Uterus (tissue), 4 donors: Measurements from ENCODE around the gene RAB7A. TPM values are rescaled to one million over a fixed set of nuclear protein-coding genes. Genes with fewer than 3 reads are reported as not detected.
A peak's percentile ranks its signal among the peaks of the same experiment; 100 is the strongest.

Source experiments
- DNase-seq, 2 donors: peaks; one replicate each; pipeline ENCODE4 v3.0.0-alpha.2; 2019 to 2020
- H3K27ac ChIP-seq, 2 donors: fragments of 200-600 bp; sonication (generic); 1 replicate in 1 of 2; 2 replicates in 1 of 2; pipeline ENCODE4 v1.5.1; 2016 to 2018
- H3K27me3 ChIP-seq, 2 donors: fragments of 200-600 bp; sonication (generic); one replicate each; pipeline ENCODE4 v1.5.1; 2018 to 2019; ENCODE audit warnings: control low read depth in 1 of 2
- H3K36me3 ChIP-seq, 2 donors: fragments of 200-600 bp; sonication (generic); one replicate each; pipeline ENCODE4 v1.5.1; 2019; ENCODE audit warnings: control low read depth in 1 of 2
- H3K4me1 ChIP-seq, 2 donors: fragments of 200-600 bp; sonication (generic); one replicate each; pipeline ENCODE4 v1.5.1; 2018 to 2019; ENCODE audit warnings: control low read depth in 1 of 2
- H3K4me3 ChIP-seq, 2 donors: fragments of 200-600 bp; sonication (generic); 1 replicate in 1 of 2; 2 replicates in 1 of 2; pipeline ENCODE4 v1.5.1; 2018 to 2019; ENCODE audit warnings: mild to moderate bottlenecking in 1 of 2
- H3K9me3 ChIP-seq, 2 donors: fragments of 200-600 bp; sonication (generic); one replicate each; pipeline ENCODE4 v1.5.1; 2019; ENCODE audit warnings: control low read depth in 1 of 2
- CTCF ChIP-seq, 4 experiments: fragments of 200-600 bp in 2 of 4; fragments of 450-650 bp in 2 of 4; sonication (generic) in 2 of 4; IDR thresholded peaks; one replicate each; pipeline ENCODE4 v1.5.1; 2016 to 2019; ENCODE audit warnings: antibody characterized with exemption in 4 of 4, mild to moderate bottlenecking in 2 of 4, moderate library complexity in 1 of 4
- POLR2A ChIP-seq, 2 donors: fragments of 450-650 bp; IDR thresholded peaks; one replicate each; pipeline ENCODE4 v1.6.1; 2016; ENCODE audit warnings: antibody characterized with exemption in 2 of 2, mild to moderate bottlenecking in 1 of 2, moderate library complexity in 1 of 2
- intact Hi-C: fragments of 100-400 bp; cut with DNase I; formaldehyde crosslinking; loops from one replicate; pipeline ENCODE4 v1.15.1; 2023; ENCODE audit warnings: low total_unique reads
- total RNA-seq, 4 donors: library from RNA; depleted of rRNA in 3 of 4; stranded (reverse); fragments of >200 nt in 3 of 4; gene quantifications; one replicate each; pipeline versions ENCODE4 v1.1.0 to v1.2.4, GENCODE V29; 2014 to 2023
- donor health status: DM: yes; HTN: yes; CAD: no.

RAB7A gene
- total RNA-seq, 4 donors from 2014 or later, result 32.8 to 224 (median 70.6) TPM

- no peak overlapping the region for H3K27ac ChIP-seq
- no peak for DNase-seq
- TF ChIP-seq CTCF (IDR thresholded peaks at IDR 0.05) (no peak), POLR2A (IDR thresholded peaks at IDR 0.05) (no peak)
- intact Hi-C loops, result no loop called here
- H3K9me3 ChIP-seq, result no peaks in the 10 kb centered on the region
- no peak overlapping the region for H3K4me3 ChIP-seq
- no peaks in the 10 kb centered on the region for H3K36me3 ChIP-seq
- H3K4me1 ChIP-seq, result peaks cover 3 to 7% of the 10 kb centered on the region in 2 donors
- no peaks in the 10 kb centered on the region for H3K27me3 ChIP-seq
Measured at GRCh38 chr3:128781164-128781563, 55.2 kb downstream of the RAB7A start.

- DNase-seq, result no peak
- Histone ChIP-seq H3K27me3 (no peaks in the 10 kb centered on the region), H3K9me3 (no peaks in the 10 kb centered on the region), H3K4me1 (peaks cover 0 to 10% of the 10 kb centered on the region in 2 donors), H3K27ac (no peak overlapping the region), H3K36me3 (no peaks in the 10 kb centered on the region), H3K4me3 (no peak overlapping the region)
- intact Hi-C loops, result no loop called here
- TF ChIP-seq CTCF (IDR thresholded peaks at IDR 0.05) (no peak), POLR2A (IDR thresholded peaks at IDR 0.05) (no peak)
Measured at GRCh38 chr3:128782282-128783146, 56.5 kb downstream of the RAB7A start.

- no peak for DNase-seq
- Histone ChIP-seq H3K4me3 (no peak overlapping the region), H3K4me1 (peaks cover 0 to 10% of the 10 kb centered on the region in 2 donors), H3K9me3 (no peaks in the 10 kb centered on the region), H3K27ac (no peak overlapping the region), H3K36me3 (no peaks in the 10 kb centered on the region), H3K27me3 (no peaks in the 10 kb centered on the region)
- TF ChIP-seq CTCF (IDR thresholded peaks at IDR 0.05) (no peak), POLR2A (IDR thresholded peaks at IDR 0.05) (no peak)
- intact Hi-C loops, result no loop called here
Measured at GRCh38 chr3:128783774-128784173, 57.8 kb downstream of the RAB7A start.

- Histone ChIP-seq H3K27me3 (no peaks in the 10 kb centered on the region), H3K9me3 (no peaks in the 10 kb centered on the region), H3K4me1 (peaks cover 0 to 10% of the 10 kb centered on the region in 2 donors), H3K27ac (no peak overlapping the region), H3K36me3 (no peaks in the 10 kb centered on the region), H3K4me3 (no peak overlapping the region)
- peak in 1 of 4 experiments; percentile 6 for TF ChIP-seq CTCF (IDR thresholded peaks at IDR 0.05)
- no peak for TF ChIP-seq POLR2A (IDR thresholded peaks at IDR 0.05)
- intact Hi-C loops, result no loop called here
- no peak for DNase-seq
Measured at GRCh38 chr3:128784232-128784631, 58.2 kb downstream of the RAB7A start.

GRCh38 chr3:128784843-128785242 is 58.9 kb downstream of the RAB7A start:
- H3K4me3 ChIP-seq, result no peak overlapping the region
- no peaks in the 10 kb centered on the region for H3K27me3 ChIP-seq
- H3K27ac ChIP-seq, result no peak overlapping the region
- H3K9me3 ChIP-seq, result no peaks in the 10 kb centered on the region
- no peak for DNase-seq
- no peak for TF ChIP-seq CTCF (IDR thresholded peaks at IDR 0.05)
- TF ChIP-seq POLR2A (IDR thresholded peaks at IDR 0.05), result no peak
- H3K36me3 ChIP-seq, result no peaks in the 10 kb centered on the region
- peaks cover 0 to 10% of the 10 kb centered on the region in 2 donors for H3K4me1 ChIP-seq
- intact Hi-C loops, result no loop called here
